NCI-H82 treated with DMSO at 0.1 percent for 48 hours (cell line): ENCODE results near the gene ARRDC5.
"Not testable (repeated sequence)": the region's sequence is repeated elsewhere in the genome, so short reads cannot be mapped to it uniquely, and the experiment has no call there.

ENCODE experiments used
- DNase-seq: peaks from one replicate; lab custom pipeline; 2025; ENCODE audit not compliant: unreplicated experiment; lab: John Stamatoyannopoulos, UW

Gene ARRDC5

GRCh38 chr19:4910594-4911281 is 8.0 kb upstream of the ARRDC5 start:
- no peak for DNase-seq

- peak; percentile 69 for DNase-seq
These were observed 7.3 kb upstream of the ARRDC5 start for GRCh38 chr19:4909897-4910593.

GRCh38 chr19:4909156-4909896 is 6.6 kb upstream of the ARRDC5 start, which contains the start of gene UHRF1:
UHRF1 (plus strand) TSS chr19:4909501; CDS start chr19:4910886, 1,385 bp downstream.
- peak; percentile 46 for DNase-seq

- DNase-seq = no peak
These were observed 6.1 kb upstream of the ARRDC5 start for GRCh38 chr19:4908781-4909155.

GRCh38 chr19:4908360-4908759 is 5.7 kb upstream of the ARRDC5 start:
- DNase-seq = no peak

GRCh38 chr19:4906963-4907362 is 4.3 kb upstream of the ARRDC5 start:
- DNase-seq = no peak

- no peak for DNase-seq
These were observed 1.8 kb upstream of the ARRDC5 start for GRCh38 chr19:4904481-4904880.

- not testable (repeated sequence) for DNase-seq
These were observed 1.8 kb downstream of the ARRDC5 start for GRCh38 chr19:4900879-4901278.

- no peak for DNase-seq
These were observed 5.5 kb downstream of the ARRDC5 start for GRCh38 chr19:4897146-4897545.

- DNase-seq = no peak
These were observed 6.3 kb downstream of the ARRDC5 start for GRCh38 chr19:4896372-4896771.

GRCh38 chr19:4892962-4893361 is 9.7 kb downstream of the ARRDC5 start:
- DNase-seq = not testable (repeated sequence)

- DNase-seq = no peak
These were observed 11.6 kb downstream of the ARRDC5 start for GRCh38 chr19:4891066-4891465.

GRCh38 chr19:4889034-4889815 is 13.5 kb downstream of the ARRDC5 start:
- DNase-seq = no peak

GRCh38 chr19:4887803-4888202 is 14.9 kb downstream of the ARRDC5 start:
- DNase-seq = not testable (repeated sequence)

GRCh38 chr19:4884993-4885392 is 17.7 kb downstream of the ARRDC5 start:
- DNase-seq = not testable (repeated sequence)

GRCh38 chr19:4882874-4883273 is 19.8 kb downstream of the ARRDC5 start:
- DNase-seq = not testable (repeated sequence)

- no peak for DNase-seq
These were observed 23.7 kb downstream of the ARRDC5 start for GRCh38 chr19:4879041-4879440.

GRCh38 chr19:4878491-4878968 is 24.2 kb downstream of the ARRDC5 start:
- DNase-seq = no peak

- no peak for DNase-seq
These were observed 24.8 kb downstream of the ARRDC5 start for GRCh38 chr19:4877753-4878490.

- DNase-seq = no peak
These were observed 28.8 kb downstream of the ARRDC5 start for GRCh38 chr19:4873930-4874329.
